Measurements from ENCODE around the gene CIAO3.

DNA sequence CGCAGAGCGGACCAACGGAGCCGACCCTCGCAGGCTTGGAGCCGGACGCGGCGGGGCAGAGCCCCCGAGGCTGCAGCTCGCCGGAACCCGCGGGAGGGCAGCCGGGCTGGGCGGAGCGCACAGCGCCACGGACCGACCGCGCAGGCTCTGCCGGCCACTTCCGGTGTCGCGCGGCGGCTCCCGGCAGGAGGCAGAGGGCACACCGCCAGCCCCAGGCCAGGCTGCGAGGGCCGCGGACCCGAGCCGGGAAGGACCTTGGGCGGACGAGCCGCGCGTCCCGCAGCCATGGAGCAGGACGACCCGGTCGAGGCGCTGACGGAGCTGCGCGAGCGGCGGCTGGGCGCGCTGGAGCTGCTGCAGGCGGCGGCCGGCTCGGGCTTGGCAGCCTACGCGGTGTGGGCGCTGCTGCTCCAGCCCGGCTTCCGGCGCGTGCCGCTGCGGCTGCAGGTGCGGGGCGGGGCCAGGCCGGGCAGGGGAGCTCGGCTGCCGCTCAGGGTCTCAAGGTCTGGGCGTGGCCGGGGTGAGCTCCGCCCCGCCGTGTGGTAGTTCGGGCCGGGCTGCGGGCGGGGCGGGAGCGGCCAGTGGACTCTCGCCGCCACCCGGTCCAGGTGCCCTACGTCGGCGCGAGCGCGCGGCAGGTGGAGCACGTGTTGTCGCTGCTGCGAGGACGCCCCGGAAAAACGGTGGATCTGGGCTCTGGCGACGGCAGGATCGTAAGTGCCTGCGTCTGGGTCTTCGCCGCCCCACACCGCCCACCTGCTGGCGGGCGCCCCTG lies 19.6 kb downstream of the CIAO3 start, which contains the start of gene ANTKMT:
- TF ChIP-seq, protein P1, sequence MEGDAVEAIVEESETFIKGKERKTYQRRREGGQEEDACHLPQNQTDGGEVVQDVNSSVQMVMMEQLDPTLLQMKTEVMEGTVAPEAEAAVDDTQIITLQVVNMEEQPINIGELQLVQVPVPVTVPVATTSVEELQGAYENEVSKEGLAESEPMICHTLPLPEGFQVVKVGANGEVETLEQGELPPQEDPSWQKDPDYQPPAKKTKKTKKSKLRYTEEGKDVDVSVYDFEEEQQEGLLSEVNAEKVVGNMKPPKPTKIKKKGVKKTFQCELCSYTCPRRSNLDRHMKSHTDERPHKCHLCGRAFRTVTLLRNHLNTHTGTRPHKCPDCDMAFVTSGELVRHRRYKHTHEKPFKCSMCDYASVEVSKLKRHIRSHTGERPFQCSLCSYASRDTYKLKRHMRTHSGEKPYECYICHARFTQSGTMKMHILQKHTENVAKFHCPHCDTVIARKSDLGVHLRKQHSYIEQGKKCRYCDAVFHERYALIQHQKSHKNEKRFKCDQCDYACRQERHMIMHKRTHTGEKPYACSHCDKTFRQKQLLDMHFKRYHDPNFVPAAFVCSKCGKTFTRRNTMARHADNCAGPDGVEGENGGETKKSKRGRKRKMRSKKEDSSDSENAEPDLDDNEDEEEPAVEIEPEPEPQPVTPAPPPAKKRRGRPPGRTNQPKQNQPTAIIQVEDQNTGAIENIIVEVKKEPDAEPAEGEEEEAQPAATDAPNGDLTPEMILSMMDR (IDR thresholded peaks at IDR 0.05), result peak in 3 of 7 experiments; percentile 10 to 27 (median 26)
- TF ChIP-seq POLR2A (IDR thresholded peaks at IDR 0.05), result peak; percentile 50 to 62 (median 61)
